ENCODE results near the gene KRT73. TPM values are rescaled to one million over a fixed set of nuclear protein-coding genes. Genes with fewer than 3 reads are reported as not detected.

The KRT73 gene
- total RNA-seq, 4 donors from 2014 or later: not detected

GRCh38 chr12:52647601-52648000, 29.2 kb upstream of the KRT73 start:
- no peaks in the 10 kb centered on the region for H3K9me3 ChIP-seq
- H3K4me3 ChIP-seq: no peak overlapping the region
- peaks cover 0 to 10% (median 3%) of the 10 kb centered on the region in 4 donors for H3K4me1 ChIP-seq
- intact Hi-C loops (cut with DNase I; ENCODE audit: low total_unique reads): no loop called here
- 83 to 92% methylated on average over 1 to 9 of the region's 9 CpGs for WGBS, 2 donors (ENCODE audit: low coverage in 1 of 2)
- H3K27ac ChIP-seq: no peak overlapping the region
- TF ChIP-seq POLR2AphosphoS5 (IDR thresholded peaks at IDR 0.05): no peak
- no peak for TF ChIP-seq POLR2A (IDR thresholded peaks at IDR 0.05)
- TF ChIP-seq EP300 (IDR thresholded peaks at IDR 0.05; ENCODE audit: low read depth): no peak
- no peak for TF ChIP-seq CTCF (IDR thresholded peaks at IDR 0.05)
- H3K36me3 ChIP-seq: no peaks in the 10 kb centered on the region
- in situ Hi-C loops (cut with MboI; ENCODE audit: low pct_ligation_motif_present in 1 of 4, low pct_unique_long_range_greater_than_20kb in 1 of 4, low sequenced_read_pairs in 3 of 4): no loop called here
- H3K27me3 ChIP-seq: no peaks in the 10 kb centered on the region
- no peak for DNase-seq

GRCh38 chr12:52646613-52647012, 28.3 kb upstream of the KRT73 start:
- TF ChIP-seq POLR2A (IDR thresholded peaks at IDR 0.05) (no peak), POLR2AphosphoS5 (IDR thresholded peaks at IDR 0.05) (no peak), CTCF (IDR thresholded peaks at IDR 0.05) (no peak), EP300 (IDR thresholded peaks at IDR 0.05; ENCODE audit: low read depth) (no peak)
- WGBS, 2 donors (ENCODE audit: low coverage in 1 of 2): 93% methylated on average over 12 of the region's 12 CpGs; no CpG with 5 or more reads in 1 of the 2 donors
- Histone ChIP-seq H3K36me3 (no peaks in the 10 kb centered on the region), H3K27me3 (peaks cover 5% of the 10 kb centered on the region), H3K27ac (no peak overlapping the region), H3K9me3 (no peaks in the 10 kb centered on the region), H3K4me3 (no peak overlapping the region), H3K4me1 (peaks cover 0 to 10% (median 3%) of the 10 kb centered on the region in 4 donors)
- DNase-seq: no peak
- intact Hi-C loops (cut with DNase I; ENCODE audit: low total_unique reads): no loop called here
- in situ Hi-C loops (cut with MboI; ENCODE audit: low pct_ligation_motif_present in 1 of 4, low pct_unique_long_range_greater_than_20kb in 1 of 4, low sequenced_read_pairs in 3 of 4): no loop called here

- WGBS, 2 donors (ENCODE audit: low coverage in 1 of 2): 79% methylated on average over 4 of the region's 4 CpGs; no CpG with 5 or more reads in 1 of the 2 donors
- Histone ChIP-seq H3K27ac (no peak overlapping the region), H3K9me3 (no peaks in the 10 kb centered on the region), H3K4me1 (peaks cover 0 to 7% (median 3%) of the 10 kb centered on the region in 4 donors), H3K27me3 (peaks cover 5% of the 10 kb centered on the region), H3K36me3 (no peaks in the 10 kb centered on the region), H3K4me3 (no peak overlapping the region)
- no peak for TF ChIP-seq EP300 (IDR thresholded peaks at IDR 0.05; ENCODE audit: low read depth)
- no peak for TF ChIP-seq POLR2AphosphoS5 (IDR thresholded peaks at IDR 0.05)
- no peak for TF ChIP-seq CTCF (IDR thresholded peaks at IDR 0.05)
- no peak for TF ChIP-seq POLR2A (IDR thresholded peaks at IDR 0.05)
- no peak for DNase-seq
- intact Hi-C loops (cut with DNase I; ENCODE audit: low total_unique reads): no loop called here
- in situ Hi-C loops (cut with MboI; ENCODE audit: low pct_ligation_motif_present in 1 of 4, low pct_unique_long_range_greater_than_20kb in 1 of 4, low sequenced_read_pairs in 3 of 4): no loop called here
Observed at GRCh38 chr12:52645982-52646381, 27.6 kb upstream of the KRT73 start.

- TF ChIP-seq POLR2A (IDR thresholded peaks at IDR 0.05): no peak
- TF ChIP-seq EP300 (IDR thresholded peaks at IDR 0.05; ENCODE audit: low read depth): no peak
- no peak for TF ChIP-seq POLR2AphosphoS5 (IDR thresholded peaks at IDR 0.05)
- TF ChIP-seq CTCF (IDR thresholded peaks at IDR 0.05): no peak
- Histone ChIP-seq H3K4me1 (peaks cover 0 to under 1% (median 0%) of the 10 kb centered on the region in 4 donors), H3K36me3 (no peaks in the 10 kb centered on the region), H3K4me3 (no peak overlapping the region), H3K27ac (no peak overlapping the region), H3K27me3 (peaks cover 5% of the 10 kb centered on the region), H3K9me3 (no peaks in the 10 kb centered on the region)
- in situ Hi-C loops (cut with MboI; ENCODE audit: low pct_ligation_motif_present in 1 of 4, low pct_unique_long_range_greater_than_20kb in 1 of 4, low sequenced_read_pairs in 3 of 4) (no loop called here), intact Hi-C loops (cut with DNase I; ENCODE audit: low total_unique reads) (no loop called here)
- no peak for DNase-seq
- WGBS, 2 donors (ENCODE audit: low coverage in 1 of 2): 75 to 83% methylated on average over 2 to 7 of the region's 7 CpGs
Observed at GRCh38 chr12:52645120-52645761, 26.9 kb upstream of the KRT73 start.

All from transverse colon (tissue), 4 donors.